Activated CD8-positive, alpha-beta T cell treated with anti-CD3 and anti-CD28 coated beads for 36 hours (primary cell): Measurements from ENCODE around the gene CRTC1. TPM values are rescaled to one million over a fixed set of nuclear protein-coding genes. Genes with fewer than 3 reads are reported as not detected.
"Not testable (repeated sequence)": the region's sequence is repeated elsewhere in the genome, so short reads cannot be mapped to it uniquely, and the experiment has no call there.

ENCODE experiments used
- ATAC-seq: fragments of 200-7000 bp; cut with Tn5 transposase; one replicate; pipeline ENCODE4 v1.10.0; 2021; ENCODE audit warnings: mild to moderate bottlenecking, moderate library complexity
- CTCF ChIA-PET: fragments of 350-600 bp; sonication (Branson Sonifier 250); formaldehyde crosslinking; loops from one replicate; lab custom pipeline; 2021; ENCODE audit warnings: antibody characterized with exemption; lab: Charles Lee
- POLR2A ChIA-PET: fragments of 350-600 bp; sonication (Branson Sonifier 250); formaldehyde crosslinking; loops from one replicate; lab custom pipeline; 2021; ENCODE audit warnings: antibody characterized with exemption; lab: Charles Lee
- DNase-seq: peaks from one replicate; pipeline ENCODE4 v3.0.0-alpha.2; 2020
- H3K27ac Mint-ChIP-seq: one replicate; pipeline ENCODE4 v1.8.0; 2021; ENCODE audit warnings: mild to moderate bottlenecking, mixed read lengths
- H3K27me3 Mint-ChIP-seq: one replicate; pipeline ENCODE4 v1.8.0; 2021; ENCODE audit warnings: mixed read lengths
- H3K36me3 Mint-ChIP-seq: one replicate; pipeline ENCODE4 v1.8.0; 2021; ENCODE audit warnings: low read depth, mixed read lengths
- H3K4me1 Mint-ChIP-seq: one replicate; pipeline ENCODE4 v1.8.0; 2021; ENCODE audit warnings: low read depth, mixed read lengths
- H3K4me3 Mint-ChIP-seq: one replicate; pipeline ENCODE4 v1.8.0; 2021; ENCODE audit warnings: mild to moderate bottlenecking, moderate library complexity, mixed read lengths
- H3K9me3 Mint-ChIP-seq: one replicate; pipeline ENCODE4 v1.8.0; 2021; ENCODE audit warnings: mixed read lengths
- CTCF ChIP-seq: fragments of 200-600 bp; IDR thresholded peaks from one replicate; pipeline ENCODE4 v1.8.0; 2022; ENCODE audit warnings: antibody characterized with exemption, mild to moderate bottlenecking
- intact Hi-C: fragments of 100-400 bp; cut with micrococcal nuclease; formaldehyde crosslinking; loops from one replicate; pipeline ENCODE4 v1.10.0; 2022
- total RNA-seq, 2 experiments: library from RNA; stranded (reverse); gene quantifications; one replicate each; pipeline ENCODE4 v1.2.3, GENCODE V29; 2021

The CRTC1 gene
- total RNA-seq, 2 experiments from 2014 or later: 4.4 to 4.5 TPM

- Mint-ChIP-seq H3K9me3 (no peaks in the 10 kb centered on the region), H3K4me3 (no peak overlapping the region), H3K36me3 (no peaks in the 10 kb centered on the region), H3K4me1 (peaks cover 3% of the 10 kb centered on the region), H3K27ac (no peak overlapping the region), H3K27me3 (no peaks in the 10 kb centered on the region)
- no peak for TF ChIP-seq CTCF
- ChIA-PET CTCF (no interaction called here), POLR2A (no interaction called here)
- DNase-seq (no peak), ATAC-seq (no peak)
- intact Hi-C loops: no loop called here
Observed at GRCh38 chr19:18731562-18732008, 48.1 kb downstream of the CRTC1 start.

DNA sequence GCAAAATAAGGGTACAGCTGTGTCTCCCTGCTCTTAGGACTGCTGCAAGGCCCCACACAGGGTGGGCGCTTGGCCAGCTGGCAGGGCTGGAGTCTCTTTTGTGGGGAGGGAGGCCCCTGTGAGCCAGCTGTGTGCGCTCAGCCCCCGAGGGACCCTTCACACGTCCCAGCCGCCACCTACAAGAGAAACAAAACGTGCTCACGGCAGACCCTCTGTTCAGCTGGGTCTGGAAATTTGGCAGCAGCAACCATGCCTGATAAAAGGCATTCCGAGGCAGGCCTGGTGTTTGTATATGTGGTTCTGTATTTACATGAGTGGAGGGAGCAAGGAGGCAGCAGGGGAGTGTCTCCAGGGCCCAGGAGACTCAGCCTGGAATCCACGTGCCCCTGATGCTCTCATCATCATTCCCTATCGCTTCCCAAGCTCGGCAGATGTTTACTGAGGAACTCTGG lies 49.7 kb downstream of the CRTC1 start:
- no peak for DNase-seq
- no peak overlapping the region for H3K27ac Mint-ChIP-seq
- ATAC-seq: no peak
- no peaks in the 10 kb centered on the region for H3K9me3 Mint-ChIP-seq
- POLR2A ChIA-PET: interaction anchor here (0.5 to 0.6 kb wide), 2 partner anchors 60 to 159 kb away, joined by 3 read pairs; no protein-coding TSS in a partner anchor
- CTCF ChIA-PET: no interaction called here
- no peaks in the 10 kb centered on the region for H3K27me3 Mint-ChIP-seq
- H3K36me3 Mint-ChIP-seq: no peaks in the 10 kb centered on the region
- TF ChIP-seq CTCF: no peak
- intact Hi-C loops: no loop called here
- H3K4me1 Mint-ChIP-seq: peaks cover 5% of the 10 kb centered on the region
- H3K4me3 Mint-ChIP-seq: no peak overlapping the region

GRCh38 chr19:18733762-18734332 lies 50.4 kb downstream of the CRTC1 start:
- ChIA-PET POLR2A (interaction anchor here (0.6 kb wide), 1 partner anchor 61 kb away, joined by 3 read pairs; no protein-coding TSS in a partner anchor), CTCF (interaction anchor here (1.9 kb wide), 1 partner anchor 113 kb away, joined by 6 read pairs; no protein-coding TSS in a partner anchor)
- ATAC-seq, H3K36me3 Mint-ChIP-seq, H3K4me3 Mint-ChIP-seq, intact Hi-C loops, H3K9me3 Mint-ChIP-seq, H3K4me1 Mint-ChIP-seq, H3K27ac Mint-ChIP-seq, DNase-seq, H3K27me3 Mint-ChIP-seq: not testable (repeated sequence)

- ATAC-seq: no peak
- no peak overlapping the region for H3K27ac Mint-ChIP-seq
- ChIA-PET CTCF (interaction anchor here (1.4 to 1.9 kb wide), 2 partner anchors 112 to 131 kb away, joined by 3 to 6 read pairs; no protein-coding TSS in a partner anchor), POLR2A (no interaction called here)
- DNase-seq: no peak
- no peaks in the 10 kb centered on the region for H3K36me3 Mint-ChIP-seq
- no peaks in the 10 kb centered on the region for H3K27me3 Mint-ChIP-seq
- no peak for TF ChIP-seq CTCF
- no peak overlapping the region for H3K4me3 Mint-ChIP-seq
- H3K4me1 Mint-ChIP-seq: peaks cover 5% of the 10 kb centered on the region
- intact Hi-C loops: no loop called here
- no peaks in the 10 kb centered on the region for H3K9me3 Mint-ChIP-seq
Observed at GRCh38 chr19:18735324-18735723, 51.8 kb downstream of the CRTC1 start.

- H3K4me1 Mint-ChIP-seq: peaks cover 5% of the 10 kb centered on the region
- no peaks in the 10 kb centered on the region for H3K9me3 Mint-ChIP-seq
- H3K4me3 Mint-ChIP-seq: no peak overlapping the region
- ATAC-seq (no peak), DNase-seq (no peak)
- no peak overlapping the region for H3K27ac Mint-ChIP-seq
- intact Hi-C loops: no loop called here
- no peak for TF ChIP-seq CTCF
- CTCF ChIA-PET: interaction anchor here (1.4 to 1.9 kb wide), 2 partner anchors 111 to 130 kb away, joined by 3 to 6 read pairs; no protein-coding TSS in a partner anchor
- POLR2A ChIA-PET: no interaction called here
- no peaks in the 10 kb centered on the region for H3K27me3 Mint-ChIP-seq
- no peaks in the 10 kb centered on the region for H3K36me3 Mint-ChIP-seq
Observed at GRCh38 chr19:18735752-18736151, 52.3 kb downstream of the CRTC1 start.
